Sigmoid colon (tissue), 4 donors: Measurements from ENCODE around the gene ARMH1.

Experiments
- CTCF ChIP-seq, 4 experiments: fragments of 450-650 bp in 3 of 4; fragments of 200-600 bp in 1 of 4; IDR thresholded peaks; one replicate each; pipeline ENCODE4 v1.5.1; 2016 to 2019; ENCODE audit warnings: antibody characterized with exemption in 4 of 4, mild to moderate bottlenecking in 3 of 4, moderate library complexity in 2 of 4
- POLR2A ChIP-seq, 2 donors: fragments of 450-650 bp; IDR thresholded peaks; one replicate each; pipeline ENCODE4 v1.6.1; 2016; ENCODE audit warnings: antibody characterized with exemption in 2 of 2, mild to moderate bottlenecking in 2 of 2, moderate library complexity in 2 of 2
- POLR2AphosphoS5 ChIP-seq, 4 donors: sonication (generic); formaldehyde crosslinking; IDR thresholded peaks; one replicate each; pipeline ENCODE4 v1.6.1; 2017; ENCODE audit warnings: antibody characterized with exemption in 4 of 4

GRCh38 chr1:44654621-44655187 lies 19.8 kb upstream of the ARMH1 start:
- TF ChIP-seq POLR2A (IDR thresholded peaks at IDR 0.05) (no peak), CTCF (IDR thresholded peaks at IDR 0.05) (no peak), POLR2AphosphoS5 (IDR thresholded peaks at IDR 0.05) (no peak)
